Loucy (cell line): Measurements from ENCODE around the gene FTO.

Experiments
- H2AFZ ChIP-seq: fragments of 200-600 bp; sonication (generic); 2 replicates; pipeline ENCODE4 v1.6.0; 2016; ENCODE audit warnings: antibody characterized with exemption, mild to moderate bottlenecking, low read length, moderate library complexity
- H3F3A ChIP-seq: fragments of 200-600 bp; 2 replicates; pipeline ENCODE4 v1.6.0; 2016; ENCODE audit warnings: antibody characterized with exemption, low read depth, mild to moderate bottlenecking
- H3K27me3 ChIP-seq: fragments of 200-600 bp; sonication (generic); 2 replicates; pipeline ENCODE4 v1.6.1; 2014; ENCODE audit warnings: low read length, mild to moderate bottlenecking; ENCODE audit not compliant: insufficient read depth, poor library complexity, severe bottlenecking
- H3K36me3 ChIP-seq: fragments of 200-600 bp; sonication (generic); 2 replicates; pipeline ENCODE4 v1.6.1; 2016; ENCODE audit warnings: low read length; ENCODE audit not compliant: insufficient read depth
- H3K4me1 ChIP-seq: fragments of 200-600 bp; sonication (generic); 2 replicates; pipeline ENCODE4 v1.5.1; 2014; ENCODE audit warnings: low read length, mild to moderate bottlenecking; ENCODE audit not compliant: insufficient read depth, poor library complexity, severe bottlenecking
- H3K4me2 ChIP-seq: fragments of 200-600 bp; sonication (generic); 2 replicates; pipeline ENCODE4 v1.6.0; 2014; ENCODE audit warnings: antibody characterized with exemption, low read length, low read depth, mild to moderate bottlenecking; ENCODE audit not compliant: poor library complexity, severe bottlenecking
- H3K4me3 ChIP-seq: fragments of 200-600 bp; sonication (generic); 2 replicates; pipeline ENCODE4 v1.5.1; 2014; ENCODE audit warnings: low read length, mild to moderate bottlenecking, mixed read lengths; ENCODE audit not compliant: poor library complexity, severe bottlenecking
- H3K79me2 ChIP-seq: fragments of 200-600 bp; sonication (generic); 2 replicates; pipeline ENCODE4 v1.6.1; 2014; ENCODE audit warnings: low read length; ENCODE audit not compliant: insufficient read depth
- H3K9ac ChIP-seq: fragments of 200-600 bp; sonication (generic); 2 replicates; pipeline ENCODE4 v1.6.0; 2014; ENCODE audit warnings: mild to moderate bottlenecking, low read depth, low read length, moderate library complexity; ENCODE audit not compliant: poor library complexity, severe bottlenecking
- H3K9me2 ChIP-seq: fragments of 200-600 bp; sonication (generic); replicated peaks from 2 replicates; pipeline ENCODE4 v1.6.1; 2016; ENCODE audit warnings: low read depth, low read length, mixed read lengths
- H3K9me3 ChIP-seq: fragments of 200-600 bp; sonication (generic); 2 replicates; pipeline ENCODE4 v1.6.1; 2014; ENCODE audit warnings: mild to moderate bottlenecking, antibody characterized with exemption, low read length, low read depth; ENCODE audit not compliant: insufficient read depth
- H4K20me1 ChIP-seq: fragments of 200-600 bp; sonication (generic); 2 replicates; pipeline ENCODE4 v1.6.0; 2014; ENCODE audit warnings: antibody characterized with exemption, low read length, mild to moderate bottlenecking; ENCODE audit not compliant: insufficient read depth, poor library complexity, severe bottlenecking
- CTCF ChIP-seq: fragments of 200-600 bp; sonication (generic); conservative IDR thresholded peaks from 2 replicates; pipeline ENCODE4 v1.5.1; 2014; ENCODE audit warnings: mild to moderate bottlenecking, antibody characterized with exemption, low read length
- EZH2phosphoT487 ChIP-seq: fragments of 200-600 bp; IDR thresholded peaks from 2 replicates; pipeline ENCODE4 v1.6.1; 2018; ENCODE audit warnings: antibody characterized with exemption, mild to moderate bottlenecking, moderate library complexity, borderline replicate concordance

The FTO gene

GRCh38 chr16:54145881-54146280 is 441.9 kb downstream of the FTO start:
- Histone ChIP-seq H3K27me3 (no peaks in the 10 kb centered on the region), H3K36me3 (no peaks in the 10 kb centered on the region), H3K4me2 (no peak overlapping the region), H3K4me1 (peaks cover 11% of the 10 kb centered on the region), H3K9ac (no peak overlapping the region), H4K20me1 (no peaks in the 10 kb centered on the region), H3K79me2 (no peaks in the 10 kb centered on the region), H3K9me3 (no peaks in the 10 kb centered on the region), H3K9me2 (no peaks in the 10 kb centered on the region), H3K4me3 (no peak overlapping the region), H2AFZ (no peak overlapping the region), H3F3A (no peaks in the 10 kb centered on the region)
- TF ChIP-seq EZH2phosphoT487, result no peak
- TF ChIP-seq CTCF, result no peak

- no peaks in the 10 kb centered on the region for H3K79me2 ChIP-seq
- H3K4me2 ChIP-seq, result no peak overlapping the region
- no peaks in the 10 kb centered on the region for H3K9me3 ChIP-seq
- H3K9me2 ChIP-seq, result no peaks in the 10 kb centered on the region
- H3K4me1 ChIP-seq, result no peaks in the 10 kb centered on the region
- H4K20me1 ChIP-seq, result no peaks in the 10 kb centered on the region
- TF ChIP-seq EZH2phosphoT487, result no peak
- TF ChIP-seq CTCF, result no peak
- H3K9ac ChIP-seq, result no peak overlapping the region
- no peaks in the 10 kb centered on the region for H3K27me3 ChIP-seq
- H3K4me3 ChIP-seq, result no peak overlapping the region
- no peaks in the 10 kb centered on the region for H3F3A ChIP-seq
- H2AFZ ChIP-seq, result peak overlapping the region; percentile 71
- no peaks in the 10 kb centered on the region for H3K36me3 ChIP-seq
Measured at GRCh38 chr16:54148974-54149373, 445.0 kb downstream of the FTO start.

GRCh38 chr16:54150861-54151260 is 446.9 kb downstream of the FTO start:
- H3K36me3 ChIP-seq, result no peaks in the 10 kb centered on the region
- no peaks in the 10 kb centered on the region for H3F3A ChIP-seq
- no peaks in the 10 kb centered on the region for H4K20me1 ChIP-seq
- no peak overlapping the region for H3K4me2 ChIP-seq
- H3K4me3 ChIP-seq, result no peak overlapping the region
- no peaks in the 10 kb centered on the region for H3K4me1 ChIP-seq
- no peaks in the 10 kb centered on the region for H3K9me3 ChIP-seq
- H3K79me2 ChIP-seq, result no peaks in the 10 kb centered on the region
- no peak overlapping the region for H2AFZ ChIP-seq
- no peak for TF ChIP-seq EZH2phosphoT487
- no peak for TF ChIP-seq CTCF
- H3K9ac ChIP-seq, result no peak overlapping the region
- H3K27me3 ChIP-seq, result no peaks in the 10 kb centered on the region
- no peaks in the 10 kb centered on the region for H3K9me2 ChIP-seq
